HEK293 (cell line): ENCODE measurements around the gene GRM4.
"Not testable (repeated sequence)": the region's sequence is repeated elsewhere in the genome, so short reads cannot be mapped to it uniquely, and the experiment has no call there.

ENCODE experiments used
- HOXA7 ChIP-seq: sonication (generic); formaldehyde crosslinking; IDR thresholded peaks from 2 replicates; pipeline ENCODE4 v1.8.1; 2022; ENCODE audit warnings: missing genetic modification reagents, borderline replicate concordance
- PBX3 ChIP-seq: sonication (generic); formaldehyde crosslinking; IDR thresholded peaks from 2 replicates; pipeline ENCODE4 v1.8.1; 2022; ENCODE audit warnings: mild to moderate bottlenecking, moderate library complexity, missing genetic modification reagents
- SETDB1 ChIP-seq: IDR thresholded peaks from one replicate; pipeline ENCODE4 v1.6.1; 2017; ENCODE audit warnings: mild to moderate bottlenecking, low read length, moderate library complexity, mixed read lengths; ENCODE audit not compliant: insufficient read length
- ZBTB7A ChIP-seq: fragments of 450-650 bp; formaldehyde crosslinking; IDR thresholded peaks from 2 replicates; pipeline ENCODE4 v1.5.1; 2016; ENCODE audit warnings: low read depth, missing biosample characterization, missing genetic modification characterization
- ZNF114 ChIP-seq: fragments of 450-650 bp; formaldehyde crosslinking; IDR thresholded peaks from 2 replicates; pipeline ENCODE4 v1.5.0; 2017; ENCODE audit warnings: missing biosample characterization, missing genetic modification characterization
- ZNF24 ChIP-seq: fragments of 450-650 bp; formaldehyde crosslinking; IDR thresholded peaks from 2 replicates; pipeline ENCODE4 v1.5.1; 2016; ENCODE audit warnings: missing biosample characterization, missing genetic modification characterization
- ZNF623 ChIP-seq: fragments of 450-650 bp; formaldehyde crosslinking; IDR thresholded peaks from 2 replicates; pipeline ENCODE4 v1.5.1; 2016; ENCODE audit warnings: missing biosample characterization, missing genetic modification characterization
- ZNF645 ChIP-seq: fragments of 450-650 bp; formaldehyde crosslinking; IDR thresholded peaks from 2 replicates; pipeline ENCODE4; 2016; ENCODE audit warnings: missing biosample characterization, missing genetic modification characterization
- ZNF768 ChIP-seq: fragments of 450-650 bp; formaldehyde crosslinking; IDR thresholded peaks from 2 replicates; pipeline ENCODE4 v1.5.1; 2018; ENCODE audit warnings: missing biosample characterization, mild to moderate bottlenecking, missing genetic modification characterization
- ZNF785 ChIP-seq: fragments of 450-650 bp; formaldehyde crosslinking; IDR thresholded peaks from 2 replicates; pipeline ENCODE4 v1.5.1; 2016; ENCODE audit warnings: missing biosample characterization, missing genetic modification characterization
- ZNF837 ChIP-seq: fragments of 450-650 bp; formaldehyde crosslinking; IDR thresholded peaks from 2 replicates; pipeline ENCODE4 v1.5.1; 2016; ENCODE audit warnings: missing biosample characterization, missing genetic modification characterization
- TF ChIP-seq, protein P1 (sequence below): fragments of 450-650 bp; formaldehyde crosslinking; IDR thresholded peaks from 2 replicates; pipeline ENCODE4 v1.5.1; 2016; ENCODE audit warnings: missing biosample characterization, missing genetic modification characterization
- TF ChIP-seq, protein P2 (sequence below): fragments of 450-650 bp; formaldehyde crosslinking; IDR thresholded peaks from 2 replicates; pipeline ENCODE4 v1.5.1; 2016; ENCODE audit warnings: missing biosample characterization, missing genetic modification characterization
- TF ChIP-seq, protein P3 (sequence below): fragments of 450-650 bp; formaldehyde crosslinking; IDR thresholded peaks from 2 replicates; pipeline ENCODE4 v1.5.1; 2016; ENCODE audit warnings: missing biosample characterization, missing genetic modification characterization

- not testable (repeated sequence) for TF ChIP-seq ZBTB7A (tag by site-specific recombination); ZNF645 (tag by site-specific recombination); ZNF768 (tag by site-specific recombination); PBX3 (CRISPR knock-in tag); ZNF114; ZNF623 (tag by site-specific recombination); HOXA7; ZNF837 (tag by site-specific recombination); ZNF24; SETDB1; ZNF785 (tag by site-specific recombination)
- TF ChIP-seq, protein P1, sequence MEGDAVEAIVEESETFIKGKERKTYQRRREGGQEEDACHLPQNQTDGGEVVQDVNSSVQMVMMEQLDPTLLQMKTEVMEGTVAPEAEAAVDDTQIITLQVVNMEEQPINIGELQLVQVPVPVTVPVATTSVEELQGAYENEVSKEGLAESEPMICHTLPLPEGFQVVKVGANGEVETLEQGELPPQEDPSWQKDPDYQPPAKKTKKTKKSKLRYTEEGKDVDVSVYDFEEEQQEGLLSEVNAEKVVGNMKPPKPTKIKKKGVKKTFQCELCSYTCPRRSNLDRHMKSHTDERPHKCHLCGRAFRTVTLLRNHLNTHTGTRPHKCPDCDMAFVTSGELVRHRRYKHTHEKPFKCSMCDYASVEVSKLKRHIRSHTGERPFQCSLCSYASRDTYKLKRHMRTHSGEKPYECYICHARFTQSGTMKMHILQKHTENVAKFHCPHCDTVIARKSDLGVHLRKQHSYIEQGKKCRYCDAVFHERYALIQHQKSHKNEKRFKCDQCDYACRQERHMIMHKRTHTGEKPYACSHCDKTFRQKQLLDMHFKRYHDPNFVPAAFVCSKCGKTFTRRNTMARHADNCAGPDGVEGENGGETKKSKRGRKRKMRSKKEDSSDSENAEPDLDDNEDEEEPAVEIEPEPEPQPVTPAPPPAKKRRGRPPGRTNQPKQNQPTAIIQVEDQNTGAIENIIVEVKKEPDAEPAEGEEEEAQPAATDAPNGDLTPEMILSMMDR (tag by site-specific recombination), result not testable (repeated sequence)
- TF ChIP-seq, protein P2, sequence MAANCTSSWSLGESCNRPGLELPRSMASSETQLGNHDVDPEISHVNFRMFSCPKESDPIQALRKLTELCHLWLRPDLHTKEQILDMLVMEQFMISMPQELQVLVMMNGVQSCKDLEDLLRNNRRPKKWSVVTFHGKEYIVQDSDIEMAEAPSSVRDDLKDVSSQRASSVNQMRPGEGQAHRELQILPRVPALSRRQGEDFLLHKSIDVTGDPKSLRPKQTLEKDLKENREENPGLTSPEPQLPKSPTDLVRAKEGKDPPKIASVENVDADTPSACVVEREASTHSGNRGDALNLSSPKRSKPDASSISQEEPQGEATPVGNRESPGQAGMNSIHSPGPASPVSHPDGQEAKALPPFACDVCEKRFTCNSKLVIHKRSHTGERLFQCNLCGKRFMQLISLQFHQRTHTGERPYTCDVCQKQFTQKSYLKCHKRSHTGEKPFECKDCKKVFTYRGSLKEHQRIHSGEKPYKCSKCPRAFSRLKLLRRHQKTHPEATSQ (tag by site-specific recombination), result not testable (repeated sequence)
- TF ChIP-seq, protein P3, sequence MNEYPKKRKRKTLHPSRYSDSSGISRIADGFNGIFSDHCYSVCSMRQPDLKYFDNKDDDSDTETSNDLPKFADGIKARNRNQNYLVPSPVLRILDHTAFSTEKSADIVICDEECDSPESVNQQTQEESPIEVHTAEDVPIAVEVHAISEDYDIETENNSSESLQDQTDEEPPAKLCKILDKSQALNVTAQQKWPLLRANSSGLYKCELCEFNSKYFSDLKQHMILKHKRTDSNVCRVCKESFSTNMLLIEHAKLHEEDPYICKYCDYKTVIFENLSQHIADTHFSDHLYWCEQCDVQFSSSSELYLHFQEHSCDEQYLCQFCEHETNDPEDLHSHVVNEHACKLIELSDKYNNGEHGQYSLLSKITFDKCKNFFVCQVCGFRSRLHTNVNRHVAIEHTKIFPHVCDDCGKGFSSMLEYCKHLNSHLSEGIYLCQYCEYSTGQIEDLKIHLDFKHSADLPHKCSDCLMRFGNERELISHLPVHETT (tag by site-specific recombination), result not testable (repeated sequence)
These were observed 38.8 kb upstream of the GRM4 start for GRCh38 chr6:34184726-34185125.
